HG03095 (cell line): Measurements from ENCODE around the gene INPP5K.
"Not testable (repeated sequence)": the region's sequence is repeated elsewhere in the genome, so short reads cannot be mapped to it uniquely, and the experiment has no call there.

Experiments used
- ATAC-seq: cut with Tn5 transposase; IDR thresholded peaks from one replicate; pipeline ENCODE4 v1.9.1; 2021; ENCODE audit warnings: moderate library complexity; ENCODE audit not compliant: unreplicated experiment

The INPP5K gene

GRCh38 chr17:1548032-1548431, 31.6 kb upstream of the INPP5K start:
- ATAC-seq: no peak

DNA sequence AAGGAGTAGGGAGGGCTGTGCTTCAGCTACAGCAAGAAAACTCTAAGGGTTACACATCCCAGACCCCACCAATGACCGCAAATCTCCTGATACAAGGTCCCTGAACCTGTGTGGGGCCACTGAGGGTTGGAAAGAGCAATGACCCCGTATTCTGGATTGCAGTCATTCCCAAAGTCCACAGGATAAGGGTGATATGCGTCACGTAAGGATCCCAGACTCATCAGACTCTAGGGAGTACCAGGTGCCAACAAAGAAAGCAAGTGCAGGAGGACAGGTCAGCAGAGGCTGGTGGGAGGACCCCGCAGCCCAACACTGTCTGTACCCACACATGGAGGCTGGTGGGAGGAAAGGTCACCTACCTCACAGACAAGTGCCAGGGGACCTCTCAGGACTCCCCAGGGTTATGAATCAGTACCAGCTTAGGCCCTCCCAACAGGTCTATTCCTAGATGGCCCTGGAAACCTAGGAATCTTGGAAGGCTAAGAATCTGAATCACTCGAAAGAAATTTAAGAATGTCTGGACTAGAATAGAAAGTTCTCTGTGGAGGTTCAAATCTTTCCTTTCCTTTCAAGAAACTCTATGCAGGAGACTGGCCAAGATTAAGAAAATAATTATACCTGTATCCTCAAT, 30.0 kb upstream of the INPP5K start:
- no peak for ATAC-seq

- ATAC-seq: no peak
Measured at GRCh38 chr17:1545618-1546017, 29.2 kb upstream of the INPP5K start.

DNA sequence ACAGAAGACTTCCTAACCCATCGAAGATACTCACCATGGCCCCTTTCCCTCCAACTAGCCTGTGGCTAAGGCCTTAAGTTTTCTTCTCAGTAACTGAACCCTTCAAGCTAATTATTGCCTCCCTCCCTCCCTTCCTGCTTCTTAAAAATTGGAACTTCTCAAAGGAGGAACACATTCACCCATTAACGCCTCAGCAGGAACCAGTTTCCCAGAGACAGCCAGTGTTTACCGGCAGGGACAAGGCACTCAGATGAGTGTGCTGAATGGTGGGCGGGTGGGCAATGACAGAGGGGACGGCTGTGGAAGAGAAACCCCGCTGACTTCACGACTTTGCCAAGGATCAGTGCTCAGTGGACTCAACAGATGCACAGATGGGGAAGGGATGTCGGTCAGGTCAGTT, 25.9 kb upstream of the INPP5K start:
- no peak for ATAC-seq

GRCh38 chr17:1541367-1541904, 25.0 kb upstream of the INPP5K start:
- no peak for ATAC-seq

- ATAC-seq: no peak
Measured at GRCh38 chr17:1539811-1540210, 23.4 kb upstream of the INPP5K start.

DNA sequence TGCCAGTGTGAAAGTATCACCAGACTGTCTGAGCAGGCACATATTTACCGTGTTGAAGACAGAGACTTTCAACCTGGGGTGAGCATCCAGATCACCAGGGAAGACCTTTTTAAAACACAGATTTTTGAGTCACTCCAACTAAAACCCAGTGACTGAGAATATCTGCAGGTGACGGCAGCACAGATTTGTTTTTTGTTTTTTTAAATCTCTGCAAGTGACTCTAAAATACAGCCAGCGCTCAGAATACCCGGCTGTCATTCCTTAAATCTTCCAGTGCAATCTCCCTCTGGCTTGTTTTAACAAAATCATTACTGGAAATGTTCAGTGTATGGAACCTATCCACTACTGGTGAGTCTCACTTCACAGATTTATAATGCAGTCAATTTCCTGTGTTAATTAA, 19.3 kb upstream of the INPP5K start:
- no peak for ATAC-seq

GRCh38 chr17:1533661-1534325, 17.4 kb upstream of the INPP5K start:
- no peak for ATAC-seq

DNA sequence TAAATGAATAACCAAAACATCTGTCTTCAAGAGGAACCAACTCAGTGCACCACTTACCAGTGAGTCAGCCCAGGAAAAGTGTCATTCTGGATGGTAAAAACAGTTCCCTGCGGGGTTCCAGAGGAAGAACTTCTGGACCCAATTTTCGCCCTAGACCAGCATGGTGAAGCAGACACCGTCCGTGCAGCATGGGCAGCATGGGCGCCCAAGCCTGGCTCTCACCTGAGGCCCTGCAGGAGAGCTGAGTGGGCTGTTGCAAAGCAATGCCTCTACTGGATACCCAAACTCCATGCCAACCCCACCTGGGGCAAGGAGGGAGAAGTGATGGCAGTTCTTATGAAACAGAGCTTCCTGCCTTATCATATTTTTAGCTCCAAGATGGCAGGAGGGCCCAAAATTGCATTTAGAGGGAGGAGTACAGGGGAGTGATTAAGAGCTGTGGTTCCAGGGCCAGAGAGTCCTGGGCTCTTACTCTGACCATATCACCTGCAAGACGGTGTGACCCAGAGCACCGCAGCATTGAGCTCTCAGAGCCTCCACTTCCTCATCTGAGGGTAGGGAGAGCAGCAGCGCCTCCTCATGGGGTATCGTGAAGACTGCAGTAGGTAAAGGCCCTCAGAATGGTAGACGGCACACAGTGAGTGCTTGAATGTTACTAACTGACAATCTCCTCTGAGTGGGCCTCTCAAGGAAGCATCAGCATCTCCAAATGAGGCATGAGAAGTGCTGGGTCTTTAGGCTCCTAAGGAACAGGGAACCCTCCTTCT, 16.6 kb upstream of the INPP5K start:
- no peak for ATAC-seq

- no peak for ATAC-seq
Measured at GRCh38 chr17:1529863-1530262, 13.5 kb upstream of the INPP5K start.

DNA sequence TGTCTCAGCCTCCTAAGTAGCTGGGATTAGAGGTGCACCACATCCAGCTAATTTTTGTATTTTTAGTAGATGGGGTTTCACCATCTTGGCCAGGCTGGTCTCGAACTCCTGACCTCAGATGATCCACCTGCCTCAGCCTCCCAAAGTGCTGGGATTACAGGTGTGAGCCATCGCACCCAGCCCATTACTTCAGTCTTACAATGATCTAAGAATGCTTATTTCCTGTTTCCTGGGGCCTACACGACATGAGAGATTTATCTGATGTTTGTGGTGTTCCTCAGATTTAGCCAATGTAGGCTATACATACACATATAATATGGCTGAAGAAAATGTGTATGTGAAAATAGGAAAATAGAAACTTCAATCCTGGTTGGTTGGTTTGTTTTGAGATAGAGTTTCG, 10.5 kb upstream of the INPP5K start:
- ATAC-seq: not testable (repeated sequence)

DNA sequence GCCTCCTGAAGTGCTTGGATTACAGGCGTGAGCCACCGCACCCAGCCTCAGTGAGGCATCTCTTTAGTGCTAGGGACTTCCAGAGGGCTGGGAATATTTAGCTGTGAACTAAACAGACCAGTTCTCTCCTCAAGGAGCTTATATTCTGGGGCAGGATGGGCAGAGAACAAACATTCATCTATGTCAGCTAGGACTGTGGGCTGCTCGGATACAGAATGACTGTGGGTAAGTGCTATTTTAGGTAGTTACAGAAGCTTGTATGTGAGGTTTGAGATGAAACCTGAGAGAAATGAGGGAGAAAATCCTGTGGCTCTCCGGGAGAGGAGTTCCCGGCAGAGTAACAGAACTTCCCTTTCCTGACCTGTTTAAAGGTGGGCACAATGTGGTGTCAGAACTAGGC, 6.2 kb upstream of the INPP5K start:
- ATAC-seq: no peak

DNA sequence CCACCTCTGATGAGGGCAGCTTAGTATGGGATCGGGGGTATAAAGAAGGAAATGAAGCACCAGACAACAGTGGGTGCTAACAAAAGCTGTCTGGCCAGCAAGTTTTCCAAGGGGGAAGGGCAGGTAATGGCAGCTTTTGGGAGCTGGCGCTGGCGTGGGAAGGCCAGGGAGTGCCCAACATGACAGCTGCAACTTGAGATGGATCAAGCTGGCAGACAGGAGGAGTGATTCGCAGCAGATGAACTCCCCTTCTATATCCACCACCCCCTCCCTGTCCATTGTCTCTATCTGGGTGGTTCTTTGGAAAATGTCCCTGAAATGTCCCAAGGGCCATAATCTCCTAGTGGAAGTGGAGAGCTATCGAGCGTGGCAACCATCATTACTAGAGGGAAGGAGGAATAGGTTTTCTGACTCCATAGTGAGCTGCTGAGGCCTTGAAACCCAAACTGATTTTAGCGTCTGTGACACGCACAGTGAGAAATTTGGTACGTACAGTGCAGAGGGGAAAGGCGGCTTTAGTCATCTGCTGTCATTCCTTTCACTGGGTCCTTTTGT, 4.8 kb upstream of the INPP5K start:
- no peak for ATAC-seq

DNA sequence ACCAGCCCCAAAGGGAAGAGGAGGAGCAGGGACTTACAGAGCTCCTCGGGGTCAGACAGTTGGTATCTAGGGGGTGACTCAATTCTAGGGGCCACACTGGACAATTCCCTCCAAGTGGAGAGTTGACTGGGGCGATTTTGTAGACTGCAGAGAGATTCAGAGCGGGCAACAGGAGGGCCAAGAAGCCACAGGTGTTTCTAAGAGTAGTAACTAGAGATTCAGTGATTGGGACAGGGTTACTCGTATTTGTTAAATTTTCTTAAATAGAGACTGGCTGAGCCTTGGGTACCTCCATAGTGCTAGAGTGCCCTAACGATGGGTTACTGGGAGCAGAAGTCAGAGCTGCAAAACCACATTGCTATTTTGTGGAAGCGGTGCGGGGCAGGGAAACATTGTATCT, 3.3 kb upstream of the INPP5K start:
- no peak for ATAC-seq

- ATAC-seq: no peak
Measured at GRCh38 chr17:1518410-1518809, 2.0 kb upstream of the INPP5K start.

DNA sequence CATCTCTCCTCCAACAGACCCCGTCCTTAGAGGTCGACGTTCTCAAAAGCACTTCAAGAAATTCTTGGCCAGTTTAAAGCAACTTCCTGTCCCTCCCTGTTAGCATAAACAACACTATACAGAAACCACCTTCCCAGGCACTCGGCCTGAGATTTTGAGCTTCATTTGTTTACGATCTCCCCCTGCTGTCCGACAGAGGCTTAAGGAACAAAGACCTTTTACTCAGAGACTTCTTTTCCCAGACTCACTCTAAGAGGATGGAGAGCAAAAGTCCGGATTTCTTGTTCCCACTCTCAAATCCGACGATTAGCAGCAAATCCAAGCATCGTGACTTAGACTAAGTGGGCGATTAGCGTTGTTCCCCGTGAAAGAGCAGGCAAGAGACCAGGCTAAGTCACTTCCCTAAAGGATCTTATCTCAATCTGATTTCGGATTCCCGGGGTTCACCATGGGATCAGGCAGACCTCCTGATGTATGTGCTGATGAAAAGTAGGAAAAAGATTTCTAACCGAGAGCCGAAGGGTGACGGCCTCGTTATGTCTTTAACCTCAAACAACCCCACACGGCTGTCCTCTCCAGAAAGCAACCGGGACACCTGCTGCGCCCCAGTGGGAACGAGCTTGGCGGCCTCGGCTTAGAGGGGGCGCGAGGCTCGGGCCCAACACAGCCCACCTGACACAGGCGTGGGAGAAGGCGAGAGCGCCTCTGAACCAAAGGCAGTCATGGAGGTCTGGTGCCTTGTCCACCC, 598 bp downstream of the INPP5K start:
- ATAC-seq: no peak

DNA sequence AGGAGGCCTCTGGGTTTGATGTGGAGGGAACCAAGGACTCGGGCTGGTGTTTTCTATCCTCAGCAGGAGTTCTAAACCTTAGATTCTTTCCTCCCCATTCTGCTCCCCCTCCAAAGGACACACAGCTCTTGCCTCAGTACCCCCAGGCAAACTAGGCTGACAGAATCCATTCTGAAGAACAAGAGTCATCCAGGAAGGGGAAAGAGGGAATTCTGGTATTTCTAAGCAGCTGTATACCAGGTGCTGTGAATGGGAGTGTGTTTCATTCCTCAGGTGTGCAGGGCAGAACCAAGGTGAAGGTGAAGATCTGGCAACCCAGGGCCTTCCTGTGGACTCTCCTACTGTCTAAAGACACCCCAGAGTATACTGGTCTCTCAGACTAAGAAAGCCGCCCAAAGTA, 4.1 kb downstream of the INPP5K start:
- no peak for ATAC-seq

- no peak for ATAC-seq
Measured at GRCh38 chr17:1511756-1512321, 4.6 kb downstream of the INPP5K start.

DNA sequence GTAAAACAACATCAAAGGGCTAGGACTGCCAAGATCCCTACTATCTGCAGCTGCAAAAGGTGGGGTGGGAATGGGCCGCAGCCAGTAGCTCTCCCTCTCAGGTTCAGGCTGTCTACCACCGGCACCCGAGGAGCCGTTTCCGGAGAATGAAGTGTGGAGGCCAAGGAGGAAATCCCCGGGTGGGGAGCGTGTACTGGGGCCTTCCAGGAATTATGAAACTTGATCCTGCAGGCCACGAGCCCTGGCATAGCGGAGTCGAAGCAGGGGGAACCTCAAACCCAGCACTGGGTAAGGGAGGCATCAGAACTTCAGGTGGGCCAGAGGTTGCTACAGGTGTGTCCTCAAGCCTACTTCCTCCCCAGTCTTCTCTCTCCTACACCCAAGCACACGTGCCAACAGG, 5.1 kb downstream of the INPP5K start:
- no peak for ATAC-seq

GRCh38 chr17:1509290-1509881, 7.0 kb downstream of the INPP5K start:
- ATAC-seq: no peak
